Muscle of arm (tissue), 12 donors: ENCODE measurements around the gene PRKCI. TPM values are rescaled to one million over a fixed set of nuclear protein-coding genes. Genes with fewer than 3 reads are reported as not detected.
"Not testable (repeated sequence)": the region's sequence is repeated elsewhere in the genome, so short reads cannot be mapped to it uniquely, and the experiment has no call there.

Experiments
- DNase-seq: peaks from one replicate; pipeline ENCODE4 v3.0.0-alpha.2; 2013
- polyA plus RNA-seq, 12 donors: library from polyadenylated mRNA; unstranded; fragments of 120-200 nt; gene quantifications; one replicate each; pipeline ENCODE4 v1.2.1, GENCODE V29; 2013; ENCODE audit not compliant: insufficient read length in 12 of 12

Gene PRKCI
- polyA plus RNA-seq, 12 donors = 18.3 to 74.7 (median 25.5) TPM; not detected in 1

- no peak for DNase-seq
Measured at GRCh38 chr3:170337420-170337819, 115.2 kb downstream of the PRKCI start.

DNA sequence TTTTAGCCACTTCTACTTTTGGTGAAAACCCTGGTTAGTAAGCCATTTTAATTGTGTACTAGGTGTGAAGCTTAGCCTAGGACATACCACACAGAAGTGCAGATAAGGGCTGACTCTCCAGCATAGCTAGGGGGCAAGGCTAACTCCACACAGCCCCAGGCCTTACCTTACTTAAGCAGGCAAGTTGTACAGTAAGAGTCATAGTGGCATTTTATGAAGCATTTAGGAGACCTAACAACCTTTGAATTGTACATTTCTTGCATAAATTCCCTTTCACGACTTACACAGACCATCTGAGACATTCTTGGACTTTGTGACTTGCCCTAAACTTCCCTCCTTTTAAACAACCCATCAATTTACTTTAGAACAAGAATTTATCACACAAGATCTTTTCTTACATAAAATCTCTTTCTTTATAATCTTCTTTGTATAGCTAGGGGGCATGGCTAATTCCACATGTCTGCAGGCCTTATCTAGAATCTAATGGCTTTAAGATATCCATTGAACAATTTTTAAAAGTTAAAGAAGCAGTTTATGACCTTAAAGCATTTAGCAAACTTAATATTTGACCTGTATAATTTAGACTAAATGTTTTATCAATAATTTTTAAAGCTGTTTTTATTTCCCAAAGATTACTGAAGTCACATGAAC lies 116.6 kb downstream of the PRKCI start:
- DNase-seq = no peak

DNA sequence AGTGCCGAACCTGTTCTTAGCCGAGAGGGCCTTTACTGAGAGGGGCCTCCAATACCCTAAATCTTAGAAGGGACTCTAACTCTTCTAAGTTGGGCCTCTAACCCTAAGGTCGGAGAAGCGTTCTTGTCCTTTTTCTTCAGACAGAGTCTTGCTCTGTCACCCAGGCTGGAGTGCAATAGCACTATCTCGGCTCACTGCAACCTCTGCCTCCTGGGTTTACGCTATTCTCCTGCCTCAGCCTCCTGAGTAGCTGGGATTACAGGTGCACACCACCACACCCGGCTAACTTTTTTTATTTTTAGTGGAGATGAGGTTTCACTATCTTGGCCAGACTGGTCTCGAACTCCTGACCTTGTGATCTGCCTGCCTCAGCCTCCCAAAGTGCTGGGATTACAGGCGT lies 120.0 kb downstream of the PRKCI start:
- not testable (repeated sequence) for DNase-seq

DNA sequence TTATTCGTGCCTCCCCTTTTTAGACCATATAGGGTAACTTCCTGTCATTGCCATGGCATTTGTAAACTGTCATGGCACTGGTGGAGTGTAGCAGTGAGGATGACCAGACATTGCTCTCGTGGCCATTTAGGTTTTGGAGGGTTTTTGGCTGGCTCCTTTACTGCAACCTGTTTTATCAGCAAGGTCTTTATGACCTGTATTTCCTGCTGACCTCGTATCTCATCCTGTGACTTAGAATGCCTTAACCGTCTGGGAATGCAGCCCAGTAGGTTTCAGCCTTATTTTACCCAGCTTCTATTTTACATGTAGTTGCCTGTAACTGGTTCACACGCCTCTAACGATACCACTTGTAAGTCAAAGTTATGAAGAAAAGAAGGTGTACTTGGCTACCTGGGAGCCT lies 121.6 kb downstream of the PRKCI start:
- not testable (repeated sequence) for DNase-seq

DNA sequence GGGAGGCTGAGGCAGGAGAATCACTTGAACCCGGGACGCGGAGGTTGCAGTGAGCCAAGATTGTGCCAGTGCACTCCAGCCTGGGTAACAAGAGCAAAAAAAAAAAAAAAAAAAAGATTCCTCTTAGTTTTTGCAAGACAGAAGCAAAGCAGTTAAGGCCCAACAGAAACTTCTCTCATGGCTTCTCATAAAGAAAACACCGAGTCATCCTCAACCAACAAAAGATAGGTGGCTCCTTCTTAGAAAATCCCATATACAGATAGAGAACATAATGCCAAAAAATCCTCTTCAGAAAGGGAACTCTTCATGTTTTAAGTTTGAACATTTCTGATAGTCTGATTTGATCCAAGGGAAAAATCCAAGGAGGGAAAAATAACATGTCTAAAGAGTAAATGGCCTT lies 122.7 kb downstream of the PRKCI start:
- DNase-seq = no peak

GRCh38 chr3:170346481-170347392 lies 124.5 kb downstream of the PRKCI start:
- DNase-seq = no peak

- DNase-seq = peak; percentile 19
Measured at GRCh38 chr3:170350515-170351413, 128.5 kb downstream of the PRKCI start.

DNA sequence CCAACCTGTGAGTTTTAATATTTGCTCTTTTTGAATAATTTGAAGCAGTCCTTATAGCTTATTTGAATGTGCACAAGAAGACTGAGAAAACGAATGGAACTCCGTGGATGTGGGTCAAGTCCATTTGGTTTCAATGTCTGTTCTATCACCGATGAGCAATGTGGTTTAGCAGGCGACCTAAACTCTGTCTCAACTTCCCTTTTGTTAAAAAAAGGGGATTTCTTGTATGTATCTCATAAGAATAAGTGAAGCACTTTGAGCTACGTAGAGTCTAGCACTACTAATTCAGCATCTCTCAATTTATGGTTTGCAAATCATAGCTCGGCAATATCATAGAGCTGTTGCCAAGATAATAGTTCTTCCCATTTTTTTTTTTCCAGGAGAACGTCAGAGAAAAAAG lies 130.7 kb downstream of the PRKCI start:
- DNase-seq = no peak

- no peak for DNase-seq
Measured at GRCh38 chr3:170353485-170353884, 131.3 kb downstream of the PRKCI start.

DNA sequence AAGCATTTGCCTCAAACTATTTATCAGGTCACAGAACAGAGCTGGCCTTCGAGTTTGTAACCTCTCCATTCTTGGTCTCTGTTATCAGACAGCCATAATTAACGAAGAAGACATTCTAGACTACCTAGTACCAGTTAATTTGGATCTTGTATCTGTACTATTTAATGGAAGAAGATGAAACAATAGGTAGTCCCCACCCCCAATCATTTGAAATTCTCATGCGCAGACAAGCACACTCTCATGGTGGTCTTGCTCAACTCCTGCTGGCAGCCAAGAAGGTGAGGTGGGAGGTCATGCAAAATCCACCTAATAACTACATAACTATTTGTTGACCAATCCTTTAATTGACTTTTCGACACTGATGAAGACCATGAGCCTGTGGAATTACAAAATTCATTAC lies 132.5 kb downstream of the PRKCI start:
- no peak for DNase-seq

Other genes starting within 250 kb of the PRKCI start
- gene GPR160, start 184.4 kb upstream of the PRKCI start, polyA plus RNA-seq = 10 to 100 TPM in 1 of 12 donors, 1 to 10 TPM in 10, not detected in 1; 2.1 to 47.5 (median 3.2) TPM
- gene PHC3, start 40.7 kb upstream of the PRKCI start, polyA plus RNA-seq = 10 to 100 TPM; 14.1 to 47.2 (median 24.8) TPM
- gene SKIL, start 135.3 kb downstream of the PRKCI start, polyA plus RNA-seq = 10 to 100 TPM; 21.1 to 57.6 (median 28.4) TPM
- 10 to 100 TPM in 2 of 12 donors, 1 to 10 TPM in 8, not detected in 2; 1.8 to 35.1 (median 2.5) TPM for gene CLDN11, start 196.4 kb downstream of the PRKCI start, polyA plus RNA-seq